ENCODE data around the gene NCOA4. TPM values are rescaled to one million over a fixed set of nuclear protein-coding genes. Genes with fewer than 3 reads are reported as not detected.
A peak's percentile ranks its signal among the peaks of the same experiment; 100 is the strongest.

The NCOA4 gene
- total RNA-seq, 4 donors from 2014 or later, result 88.8 to 223 (median 110) TPM

GRCh38 chr10:46026106-46026505 is 4.3 kb downstream of the NCOA4 start:
- Histone ChIP-seq H3K27ac (no peak overlapping the region), H3K36me3 (no peaks in the 10 kb centered on the region), H3K4me1 (peaks cover 0 to 8% of the 10 kb centered on the region in 2 donors), H3K27me3 (no peaks in the 10 kb centered on the region), H3K4me3 (no peak overlapping the region), H3K9me3 (no peaks in the 10 kb centered on the region)
- TF ChIP-seq CTCF (IDR thresholded peaks at IDR 0.05) (no peak), POLR2A (IDR thresholded peaks at IDR 0.05) (no peak)
- intact Hi-C loops (cut with DNase I; ENCODE audit: low total_unique reads), result no loop called here
- DNase-seq, result no peak

- Histone ChIP-seq H3K27me3 (no peaks in the 10 kb centered on the region), H3K27ac (no peak overlapping the region), H3K36me3 (no peaks in the 10 kb centered on the region), H3K4me1 (peaks cover 0 to 8% of the 10 kb centered on the region in 2 donors), H3K9me3 (no peaks in the 10 kb centered on the region), H3K4me3 (no peak overlapping the region)
- intact Hi-C loops (cut with DNase I; ENCODE audit: low total_unique reads), result no loop called here
- TF ChIP-seq POLR2A (IDR thresholded peaks at IDR 0.05), result no peak
- TF ChIP-seq CTCF (IDR thresholded peaks at IDR 0.05), result no peak
- no peak for DNase-seq
These were observed 5.0 kb downstream of the NCOA4 start for GRCh38 chr10:46025406-46025805.

- Histone ChIP-seq H3K4me3 (no peak overlapping the region), H3K27ac (no peak overlapping the region), H3K27me3 (no peaks in the 10 kb centered on the region), H3K36me3 (no peaks in the 10 kb centered on the region), H3K9me3 (no peaks in the 10 kb centered on the region), H3K4me1 (peaks cover 0 to 8% of the 10 kb centered on the region in 2 donors)
- intact Hi-C loops (cut with DNase I; ENCODE audit: low total_unique reads), result no loop called here
- TF ChIP-seq POLR2A (IDR thresholded peaks at IDR 0.05), result no peak
- no peak for TF ChIP-seq CTCF (IDR thresholded peaks at IDR 0.05)
- DNase-seq, result no peak
These were observed 5.5 kb downstream of the NCOA4 start for GRCh38 chr10:46024948-46025347.

- Histone ChIP-seq H3K27me3 (no peaks in the 10 kb centered on the region), H3K4me3 (peak overlapping the region; percentile 55 to 79), H3K4me1 (no peaks in the 10 kb centered on the region), H3K36me3 (no peaks in the 10 kb centered on the region), H3K27ac (peak overlapping the region; percentile 80 to 84), H3K9me3 (no peaks in the 10 kb centered on the region)
- DNase-seq, result peak; percentile 80 to 87
- intact Hi-C loops (cut with DNase I; ENCODE audit: low total_unique reads), result no loop called here
- TF ChIP-seq POLR2A (IDR thresholded peaks at IDR 0.05) (peak in 1 of 2 donors; percentile 33), CTCF (IDR thresholded peaks at IDR 0.05) (peak in 3 of 4 experiments; percentile 5 to 24 (median 19))
These were observed 7.3 kb downstream of the NCOA4 start for GRCh38 chr10:46022978-46023702.

GRCh38 chr10:46020344-46020657 is 10.1 kb downstream of the NCOA4 start:
- intact Hi-C loops (cut with DNase I; ENCODE audit: low total_unique reads), result no loop called here
- Histone ChIP-seq H3K36me3 (no peaks in the 10 kb centered on the region), H3K9me3 (no peaks in the 10 kb centered on the region), H3K27ac (no peak overlapping the region), H3K4me3 (no peak overlapping the region), H3K27me3 (no peaks in the 10 kb centered on the region), H3K4me1 (no peaks in the 10 kb centered on the region)
- TF ChIP-seq POLR2A (IDR thresholded peaks at IDR 0.05), result no peak
- TF ChIP-seq CTCF (IDR thresholded peaks at IDR 0.05), result no peak
- no peak for DNase-seq
